ENCODE results near the gene HERPUD1.
"Not testable (repeated sequence)": the region's sequence is repeated elsewhere in the genome, so short reads cannot be mapped to it uniquely, and the experiment has no call there.

The HERPUD1 gene

GRCh38 chr16:56933828-56934598 lies 2.1 kb downstream of the HERPUD1 start:
- no peak overlapping the region for H3K27ac ChIP-seq (ENCODE audit: extremely low read depth, low read depth, low read length)
- POLR2A ChIA-PET, result interaction anchor here (0.6 to 3.3 kb wide), 3 partner anchors 9 to 17 kb away, joined by 4 to 16 read pairs (median 7); no protein-coding TSS in a partner anchor
- CTCF ChIA-PET, result interaction anchor here (1.1 to 1.6 kb wide), 2 partner anchors 17 to 65 kb away, joined by 3 to 5 read pairs; no protein-coding TSS in a partner anchor
- H3K4me1 ChIP-seq (ENCODE audit: control insufficient read depth, insufficient read depth, low read length), result peaks cover 3% of the 10 kb centered on the region; the same call in 1 of the 2 replicates
- H3K9me3 ChIP-seq (ENCODE audit: control insufficient read depth, insufficient read depth, low read depth, low read length), result no peaks in the 10 kb centered on the region
- peak overlapping the region; percentile 67 for H3K4me3 ChIP-seq (ENCODE audit: low read depth, low read length)
- TF ChIP-seq FEZF1 (tag by site-specific recombination; IDR thresholded peaks at IDR 0.05) (peak; percentile 69), PRDM6 (tag by site-specific recombination; IDR thresholded peaks at IDR 0.05) (peak; percentile 56; the same call in 1 of the 2 replicates), MYNN (tag by site-specific recombination; IDR thresholded peaks at IDR 0.05; ENCODE audit: borderline replicate concordance) (no peak)
- H3K36me3 ChIP-seq (ENCODE audit: control insufficient read depth in 2 of 2, insufficient read depth in 1 of 2, low read length in 2 of 2), result peaks cover 15 to 40% of the 10 kb centered on the region in 2 experiments

- CTCF ChIA-PET; H3K27ac ChIP-seq (ENCODE audit: extremely low read depth, low read depth, low read length); H3K9me3 ChIP-seq (ENCODE audit: control insufficient read depth, insufficient read depth, low read depth, low read length); H3K4me1 ChIP-seq (ENCODE audit: control insufficient read depth, insufficient read depth, low read length); H3K4me3 ChIP-seq (ENCODE audit: low read depth, low read length): not testable (repeated sequence)
- peaks cover 15 to 47% of the 10 kb centered on the region in 2 experiments for H3K36me3 ChIP-seq (ENCODE audit: control insufficient read depth in 2 of 2, insufficient read depth in 1 of 2, low read length in 2 of 2)
- POLR2A ChIA-PET, result interaction anchor here (0.6 to 3.3 kb wide), 2 partner anchors 10 kb away, joined by 7 to 16 read pairs; no protein-coding TSS in a partner anchor
- TF ChIP-seq ZNF121 (tag by site-specific recombination; IDR thresholded peaks at IDR 0.05), result peak; percentile 33; the same call in 1 of the 2 replicates
Observed at GRCh38 chr16:56934599-56935145, 2.7 kb downstream of the HERPUD1 start.

GRCh38 chr16:56935201-56935600 lies 3.3 kb downstream of the HERPUD1 start:
- CTCF ChIA-PET, result no interaction called here
- Histone ChIP-seq H3K27ac (ENCODE audit: extremely low read depth, low read depth, low read length) (no peak overlapping the region), H3K9me3 (ENCODE audit: control insufficient read depth, insufficient read depth, low read depth, low read length) (no peaks in the 10 kb centered on the region), H3K36me3 (ENCODE audit: control insufficient read depth in 2 of 2, insufficient read depth in 1 of 2, low read length in 2 of 2) (peaks cover 18 to 52% of the 10 kb centered on the region in 2 experiments), H3K4me1 (ENCODE audit: control insufficient read depth, insufficient read depth, low read length) (peaks cover 3% of the 10 kb centered on the region; the same call in 1 of the 2 replicates), H3K4me3 (ENCODE audit: low read depth, low read length) (no peak overlapping the region)
- POLR2A ChIA-PET, result no interaction called here
- TF ChIP-seq KLF16 (tag by site-specific recombination; IDR thresholded peaks at IDR 0.05), result no peak
- TF ChIP-seq INSM2 (tag by site-specific recombination; IDR thresholded peaks at IDR 0.05), result no peak
- no peak for TF ChIP-seq ZNF2 (tag by site-specific recombination; IDR thresholded peaks at IDR 0.05)
- no peak for TF ChIP-seq OVOL3 (tag by site-specific recombination; IDR thresholded peaks at IDR 0.05)
- no peak for TF ChIP-seq SP2 (tag by site-specific recombination; IDR thresholded peaks at IDR 0.05)
- no peak for TF ChIP-seq ZNF76 (tag by site-specific recombination; IDR thresholded peaks at IDR 0.05; ENCODE audit: borderline replicate concordance, low read depth)
- TF ChIP-seq ZNF670 (tag by site-specific recombination; IDR thresholded peaks at IDR 0.05; ENCODE audit: low read depth), result no peak
- no peak for TF ChIP-seq ZNF529 (tag by site-specific recombination; IDR thresholded peaks at IDR 0.05; ENCODE audit: insufficient replicate concordance)
- no peak for TF ChIP-seq IKZF3 (tag by site-specific recombination; IDR thresholded peaks at IDR 0.05)
- TF ChIP-seq ZSCAN18 (tag by site-specific recombination; IDR thresholded peaks at IDR 0.05), result no peak
- no peak for TF ChIP-seq ZNF521 (tag by site-specific recombination; IDR thresholded peaks at IDR 0.05)
- TF ChIP-seq BCL6B (tag by site-specific recombination; IDR thresholded peaks at IDR 0.05), result no peak
- no peak for TF ChIP-seq MYNN (tag by site-specific recombination; IDR thresholded peaks at IDR 0.05; ENCODE audit: borderline replicate concordance)

Data from HEK293 (cell line).